Measurements from ENCODE around the gene RBM15B.

RBM15B gene

GRCh38 chr3:51396401-51396800, 5.3 kb downstream of the RBM15B start:
- no peak overlapping the region for H3K27ac ChIP-seq (ENCODE audit: low read length)
- no peaks in the 10 kb centered on the region for H3K9me3 ChIP-seq (ENCODE audit: control insufficient read depth, low read depth, low read length)

GRCh38 chr3:51397392-51397791, 6.3 kb downstream of the RBM15B start:
- H3K4me1 ChIP-seq (ENCODE audit: control insufficient read depth, low read depth, low read length), result peaks cover 2% of the 10 kb centered on the region
- no peaks in the 10 kb centered on the region for H3K9me3 ChIP-seq (ENCODE audit: control insufficient read depth, low read depth, low read length)
- no peaks in the 10 kb centered on the region for H3K27me3 ChIP-seq (ENCODE audit: control insufficient read depth, insufficient read depth, low read length)
- H3K4me3 ChIP-seq (ENCODE audit: low read length), result no peak overlapping the region
- no peak overlapping the region for H3K9ac ChIP-seq (ENCODE audit: low read length)
- no peak overlapping the region for H3K27ac ChIP-seq (ENCODE audit: low read length)
- H3K36me3 ChIP-seq (ENCODE audit: control insufficient read depth, low read depth, low read length), result peaks cover 73% of the 10 kb centered on the region

More at GRCh38 chr3:51396401-51396800, 5.3 kb downstream of the RBM15B start:
- no peak overlapping the region for H3K9ac ChIP-seq (ENCODE audit: low read length)
- no peak overlapping the region for H3K4me3 ChIP-seq (ENCODE audit: low read length)
- H3K4me1 ChIP-seq (ENCODE audit: control insufficient read depth, low read depth, low read length), result peaks cover 5% of the 10 kb centered on the region
- H3K36me3 ChIP-seq (ENCODE audit: control insufficient read depth, low read depth, low read length), result peaks cover 66% of the 10 kb centered on the region
- H3K27me3 ChIP-seq (ENCODE audit: control insufficient read depth, insufficient read depth, low read length), result no peaks in the 10 kb centered on the region

- no peak overlapping the region for H3K9ac ChIP-seq (ENCODE audit: low read length)
- H3K4me3 ChIP-seq (ENCODE audit: low read length), result no peak overlapping the region
- H3K36me3 ChIP-seq (ENCODE audit: control insufficient read depth, low read depth, low read length), result peaks cover 67% of the 10 kb centered on the region
- H3K9me3 ChIP-seq (ENCODE audit: control insufficient read depth, low read depth, low read length), result no peaks in the 10 kb centered on the region
- H3K4me1 ChIP-seq (ENCODE audit: control insufficient read depth, low read depth, low read length), result no peaks in the 10 kb centered on the region
- H3K27ac ChIP-seq (ENCODE audit: low read length), result no peak overlapping the region
- H3K27me3 ChIP-seq (ENCODE audit: control insufficient read depth, insufficient read depth, low read length), result no peaks in the 10 kb centered on the region
Observed at GRCh38 chr3:51398595-51399310, 7.7 kb downstream of the RBM15B start.

DNA sequence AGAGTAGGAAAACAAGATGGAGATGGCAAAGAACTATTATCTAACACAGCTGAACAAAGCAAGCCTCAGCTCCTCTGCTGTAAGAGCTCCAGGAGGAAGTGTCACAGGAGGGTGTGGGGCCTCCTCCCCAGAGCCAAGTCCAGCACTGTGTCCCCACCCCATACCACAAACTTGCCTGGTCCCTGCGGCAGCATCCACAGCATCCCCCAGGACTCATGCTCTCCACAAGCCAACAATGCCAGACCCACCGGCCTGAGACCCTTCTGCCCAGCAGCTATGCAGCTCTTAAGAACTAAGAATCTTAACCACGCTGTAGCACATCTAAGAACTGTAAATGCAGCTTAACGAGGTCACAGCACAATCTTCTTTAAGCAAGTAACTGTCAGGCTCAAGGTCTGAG, 9.1 kb downstream of the RBM15B start:
- no peak overlapping the region for H3K4me3 ChIP-seq (ENCODE audit: low read length)
- H3K27me3 ChIP-seq (ENCODE audit: control insufficient read depth, insufficient read depth, low read length), result no peaks in the 10 kb centered on the region
- no peak overlapping the region for H3K9ac ChIP-seq (ENCODE audit: low read length)
- H3K4me1 ChIP-seq (ENCODE audit: control insufficient read depth, low read depth, low read length), result no peaks in the 10 kb centered on the region
- no peaks in the 10 kb centered on the region for H3K9me3 ChIP-seq (ENCODE audit: control insufficient read depth, low read depth, low read length)
- H3K27ac ChIP-seq (ENCODE audit: low read length), result no peak overlapping the region
- peaks cover 56% of the 10 kb centered on the region for H3K36me3 ChIP-seq (ENCODE audit: control insufficient read depth, low read depth, low read length)

DNA sequence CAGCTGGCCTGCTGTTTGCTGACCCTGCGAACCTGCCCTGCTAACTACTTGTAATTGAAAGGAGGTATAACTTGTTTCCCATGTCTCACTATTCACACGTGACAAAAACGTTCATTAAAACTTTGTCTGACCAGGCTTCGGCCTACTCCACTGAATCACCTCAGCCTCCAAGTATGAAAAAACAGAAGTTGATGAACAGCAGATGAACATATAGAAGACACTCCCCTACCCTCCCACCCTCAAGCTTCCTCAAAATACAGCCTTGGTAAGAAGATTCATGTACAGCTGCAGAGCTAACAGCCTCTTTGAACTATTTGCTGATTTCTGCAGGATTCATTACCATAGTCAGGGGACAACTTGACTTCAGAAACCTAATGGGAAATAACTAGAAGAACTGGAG, 10.7 kb downstream of the RBM15B start:
- H3K4me3 ChIP-seq (ENCODE audit: low read length), result no peak overlapping the region
- no peaks in the 10 kb centered on the region for H3K4me1 ChIP-seq (ENCODE audit: control insufficient read depth, low read depth, low read length)
- H3K27me3 ChIP-seq (ENCODE audit: control insufficient read depth, insufficient read depth, low read length), result no peaks in the 10 kb centered on the region
- H3K36me3 ChIP-seq (ENCODE audit: control insufficient read depth, low read depth, low read length), result peaks cover 40% of the 10 kb centered on the region
- H3K9me3 ChIP-seq (ENCODE audit: control insufficient read depth, low read depth, low read length), result no peaks in the 10 kb centered on the region
- no peak overlapping the region for H3K9ac ChIP-seq (ENCODE audit: low read length)
- no peak overlapping the region for H3K27ac ChIP-seq (ENCODE audit: low read length)

GRCh38 chr3:51403675-51404074, 12.6 kb downstream of the RBM15B start:
- no peaks in the 10 kb centered on the region for H3K9me3 ChIP-seq (ENCODE audit: control insufficient read depth, low read depth, low read length)
- no peak overlapping the region for H3K4me3 ChIP-seq (ENCODE audit: low read length)
- no peak overlapping the region for H3K27ac ChIP-seq (ENCODE audit: low read length)
- H3K9ac ChIP-seq (ENCODE audit: low read length), result no peak overlapping the region
- H3K4me1 ChIP-seq (ENCODE audit: control insufficient read depth, low read depth, low read length), result no peaks in the 10 kb centered on the region
- no peaks in the 10 kb centered on the region for H3K27me3 ChIP-seq (ENCODE audit: control insufficient read depth, insufficient read depth, low read length)
- H3K36me3 ChIP-seq (ENCODE audit: control insufficient read depth, low read depth, low read length), result peaks cover 29% of the 10 kb centered on the region

GRCh38 chr3:51408021-51408420, 16.9 kb downstream of the RBM15B start:
- no peak overlapping the region for H3K27ac ChIP-seq (ENCODE audit: low read length)
- H3K9me3 ChIP-seq (ENCODE audit: control insufficient read depth, low read depth, low read length), result no peaks in the 10 kb centered on the region
- H3K4me1 ChIP-seq (ENCODE audit: control insufficient read depth, low read depth, low read length), result no peaks in the 10 kb centered on the region
- H3K9ac ChIP-seq (ENCODE audit: low read length), result no peak overlapping the region
- peaks cover 42% of the 10 kb centered on the region for H3K36me3 ChIP-seq (ENCODE audit: control insufficient read depth, low read depth, low read length)
- no peak overlapping the region for H3K4me3 ChIP-seq (ENCODE audit: low read length)
- H3K27me3 ChIP-seq (ENCODE audit: control insufficient read depth, insufficient read depth, low read length), result no peaks in the 10 kb centered on the region

GRCh38 chr3:51408813-51409212, 17.7 kb downstream of the RBM15B start:
- H3K9me3 ChIP-seq (ENCODE audit: control insufficient read depth, low read depth, low read length), result no peaks in the 10 kb centered on the region
- H3K27me3 ChIP-seq (ENCODE audit: control insufficient read depth, insufficient read depth, low read length), result no peaks in the 10 kb centered on the region
- no peak overlapping the region for H3K4me3 ChIP-seq (ENCODE audit: low read length)
- peaks cover 46% of the 10 kb centered on the region for H3K36me3 ChIP-seq (ENCODE audit: control insufficient read depth, low read depth, low read length)
- no peak overlapping the region for H3K9ac ChIP-seq (ENCODE audit: low read length)
- no peak overlapping the region for H3K27ac ChIP-seq (ENCODE audit: low read length)
- H3K4me1 ChIP-seq (ENCODE audit: control insufficient read depth, low read depth, low read length), result no peaks in the 10 kb centered on the region

DNA sequence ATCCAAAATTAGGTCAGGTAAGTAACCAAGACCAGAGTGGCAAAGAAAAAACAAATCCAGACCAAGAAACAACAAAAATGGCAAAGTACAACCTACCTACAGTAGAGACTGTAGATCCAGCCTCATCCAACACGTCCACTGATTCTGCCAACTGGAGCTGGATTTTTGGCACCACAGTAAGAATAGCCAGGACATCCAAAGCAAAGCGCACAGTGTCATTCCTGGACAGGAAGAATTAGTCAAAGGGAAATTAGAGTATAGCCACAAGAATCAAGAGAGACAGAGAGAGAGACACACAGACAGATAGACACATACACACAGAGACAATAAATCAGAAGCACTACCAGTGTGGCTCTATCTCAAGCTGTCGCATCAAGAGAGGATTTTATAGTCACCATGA, 31.1 kb downstream of the RBM15B start:
- Histone ChIP-seq H3K27ac (ENCODE audit: low read length) (no peak overlapping the region), H3K4me3 (ENCODE audit: low read length) (no peak overlapping the region), H3K9me3 (ENCODE audit: control insufficient read depth, low read depth, low read length) (no peaks in the 10 kb centered on the region), H3K4me1 (ENCODE audit: control insufficient read depth, low read depth, low read length) (no peaks in the 10 kb centered on the region), H3K27me3 (ENCODE audit: control insufficient read depth, insufficient read depth, low read length) (no peaks in the 10 kb centered on the region), H3K9ac (ENCODE audit: low read length) (no peak overlapping the region), H3K36me3 (ENCODE audit: control insufficient read depth, low read depth, low read length) (peaks cover 52% of the 10 kb centered on the region)

DNA sequence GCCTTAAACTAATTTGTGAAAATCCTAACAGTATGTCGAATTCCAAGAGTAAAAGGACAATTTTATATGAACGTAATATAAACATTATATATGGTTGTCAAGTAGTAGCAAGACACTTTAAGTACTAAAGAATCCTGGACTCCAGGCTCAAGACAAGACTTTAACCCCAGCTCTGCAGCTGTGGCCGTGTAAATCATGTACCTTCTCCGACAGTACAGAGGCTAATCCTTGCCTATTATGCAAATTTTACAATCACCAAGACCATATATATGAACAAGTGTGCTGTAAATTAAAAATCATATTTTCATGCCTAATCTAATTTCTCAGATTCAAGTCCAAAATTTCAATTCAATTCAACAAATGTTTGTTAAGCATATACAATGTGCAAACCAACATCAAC, 35.8 kb downstream of the RBM15B start:
- Histone ChIP-seq H3K4me3 (ENCODE audit: low read length) (no peak overlapping the region), H3K9me3 (ENCODE audit: control insufficient read depth, low read depth, low read length) (no peaks in the 10 kb centered on the region), H3K4me1 (ENCODE audit: control insufficient read depth, low read depth, low read length) (no peaks in the 10 kb centered on the region), H3K9ac (ENCODE audit: low read length) (no peak overlapping the region), H3K27me3 (ENCODE audit: control insufficient read depth, insufficient read depth, low read length) (no peaks in the 10 kb centered on the region), H3K36me3 (ENCODE audit: control insufficient read depth, low read depth, low read length) (peaks cover 42% of the 10 kb centered on the region), H3K27ac (ENCODE audit: low read length) (no peak overlapping the region)

DNA sequence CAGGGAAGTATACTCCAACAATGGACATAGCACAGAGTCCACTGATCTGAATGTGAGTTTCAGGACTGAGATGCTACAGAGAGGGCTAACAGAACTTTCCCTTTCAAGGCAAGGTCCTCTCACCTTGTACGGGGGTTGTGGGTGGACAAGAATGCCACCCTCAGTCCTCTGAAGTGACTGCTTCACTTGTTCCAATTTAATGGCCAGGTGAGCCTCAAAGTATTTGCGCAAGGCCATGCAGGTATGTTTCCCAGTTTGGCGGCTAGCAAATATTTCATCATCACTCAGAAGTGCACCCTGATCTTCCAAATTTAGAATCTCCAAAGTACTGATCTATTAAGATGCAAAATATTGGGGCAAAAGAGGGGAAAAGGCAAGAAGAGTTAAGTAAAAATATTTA, 38.1 kb downstream of the RBM15B start:
- no peak overlapping the region for H3K4me3 ChIP-seq (ENCODE audit: low read length)
- H3K36me3 ChIP-seq (ENCODE audit: control insufficient read depth, low read depth, low read length), result peaks cover 45% of the 10 kb centered on the region
- H3K27ac ChIP-seq (ENCODE audit: low read length), result no peak overlapping the region
- H3K9me3 ChIP-seq (ENCODE audit: control insufficient read depth, low read depth, low read length), result no peaks in the 10 kb centered on the region
- H3K9ac ChIP-seq (ENCODE audit: low read length), result no peak overlapping the region
- no peaks in the 10 kb centered on the region for H3K27me3 ChIP-seq (ENCODE audit: control insufficient read depth, insufficient read depth, low read length)
- no peaks in the 10 kb centered on the region for H3K4me1 ChIP-seq (ENCODE audit: control insufficient read depth, low read depth, low read length)

DNA sequence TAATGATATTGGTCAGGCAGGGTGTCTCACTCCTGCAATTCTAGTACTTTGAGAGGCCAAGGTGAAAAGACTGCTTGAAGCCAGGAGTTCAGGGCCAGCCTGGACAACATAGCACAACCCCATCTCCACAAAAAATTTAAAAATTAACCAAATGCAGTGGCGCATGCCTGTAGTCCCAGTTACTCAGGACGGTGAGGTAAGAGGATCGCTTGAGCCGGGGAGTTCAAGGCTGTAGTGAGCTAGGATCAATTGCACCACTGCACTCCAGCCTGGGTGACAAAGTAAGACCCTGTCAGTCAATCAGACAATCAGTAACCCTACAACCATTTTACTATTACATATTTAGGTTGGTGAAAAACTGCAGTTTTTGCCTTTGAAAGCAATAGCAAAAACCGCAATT, 43.0 kb downstream of the RBM15B start:
- Histone ChIP-seq H3K9me3 (ENCODE audit: control insufficient read depth, low read depth, low read length) (no peaks in the 10 kb centered on the region), H3K4me1 (ENCODE audit: control insufficient read depth, low read depth, low read length) (no peaks in the 10 kb centered on the region), H3K27me3 (ENCODE audit: control insufficient read depth, insufficient read depth, low read length) (no peaks in the 10 kb centered on the region), H3K36me3 (ENCODE audit: control insufficient read depth, low read depth, low read length) (peaks cover 25% of the 10 kb centered on the region), H3K9ac (ENCODE audit: low read length) (no peak overlapping the region), H3K27ac (ENCODE audit: low read length) (no peak overlapping the region), H3K4me3 (ENCODE audit: low read length) (no peak overlapping the region)
